Measurements from ENCODE around the gene PPP1R13B.
A peak's percentile ranks its signal among the peaks of the same experiment; 100 is the strongest.

Gene PPP1R13B

DNA sequence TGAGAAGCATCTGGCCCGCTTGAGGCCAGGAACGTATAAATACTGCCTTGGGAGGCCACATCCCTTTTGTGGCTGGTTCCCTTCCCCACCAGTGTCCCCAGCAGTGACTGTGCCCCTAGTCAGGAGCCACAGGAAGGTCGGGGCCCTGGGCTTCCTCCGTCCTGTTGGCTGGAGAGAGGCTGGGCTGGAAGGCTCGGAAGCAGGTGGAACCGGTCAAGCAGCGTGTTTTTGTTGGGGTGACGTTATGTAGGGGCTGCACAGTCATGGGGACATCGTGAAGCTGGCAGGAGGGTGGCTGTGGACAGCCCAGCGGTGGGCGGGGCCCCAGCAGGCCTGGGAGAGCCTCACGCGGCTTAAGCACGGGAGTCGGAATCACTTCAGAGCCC is 142.3 kb downstream of the PPP1R13B start:
- Histone ChIP-seq H3K9ac (ENCODE audit: low read length) (no peak overlapping the region), H3K4me3 (ENCODE audit: low read length) (no peak overlapping the region), H3K36me3 (ENCODE audit: control insufficient read depth, insufficient read depth, low read length) (peaks cover 5% of the 10 kb centered on the region), H3K9me3 (ENCODE audit: control insufficient read depth, low read length) (no peaks in the 10 kb centered on the region), H3K27me3 (ENCODE audit: control insufficient read depth, insufficient read depth, low read length) (no peaks in the 10 kb centered on the region), H3K4me1 (ENCODE audit: control insufficient read depth, insufficient read depth, low read length) (peaks cover 19% of the 10 kb centered on the region)

DNA sequence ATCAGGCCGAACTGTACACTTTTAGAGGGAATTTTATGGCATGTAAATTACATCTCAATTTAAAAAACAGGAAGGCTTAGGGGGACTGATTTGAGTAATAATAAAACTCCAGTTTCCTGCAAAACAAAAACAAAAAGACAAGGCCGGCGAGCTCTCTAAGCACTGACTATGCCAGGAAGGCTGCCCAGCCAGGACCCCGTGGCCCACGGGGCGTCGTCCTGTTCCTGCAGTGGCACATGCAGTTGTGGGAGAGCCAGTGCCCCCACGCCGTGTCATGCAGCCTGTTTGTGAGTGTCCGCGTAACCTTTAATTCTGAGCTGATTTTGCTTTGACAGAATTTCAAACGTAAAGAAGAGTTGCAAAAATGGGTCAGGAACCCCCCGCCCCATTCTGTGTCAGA is 142.7 kb downstream of the PPP1R13B start:
- Histone ChIP-seq H3K9me3 (ENCODE audit: control insufficient read depth, low read length) (no peaks in the 10 kb centered on the region), H3K27me3 (ENCODE audit: control insufficient read depth, insufficient read depth, low read length) (no peaks in the 10 kb centered on the region), H3K36me3 (ENCODE audit: control insufficient read depth, insufficient read depth, low read length) (peaks cover 9% of the 10 kb centered on the region), H3K4me1 (ENCODE audit: control insufficient read depth, insufficient read depth, low read length) (peaks cover 15% of the 10 kb centered on the region), H3K9ac (ENCODE audit: low read length) (no peak overlapping the region), H3K4me3 (ENCODE audit: low read length) (no peak overlapping the region)

DNA sequence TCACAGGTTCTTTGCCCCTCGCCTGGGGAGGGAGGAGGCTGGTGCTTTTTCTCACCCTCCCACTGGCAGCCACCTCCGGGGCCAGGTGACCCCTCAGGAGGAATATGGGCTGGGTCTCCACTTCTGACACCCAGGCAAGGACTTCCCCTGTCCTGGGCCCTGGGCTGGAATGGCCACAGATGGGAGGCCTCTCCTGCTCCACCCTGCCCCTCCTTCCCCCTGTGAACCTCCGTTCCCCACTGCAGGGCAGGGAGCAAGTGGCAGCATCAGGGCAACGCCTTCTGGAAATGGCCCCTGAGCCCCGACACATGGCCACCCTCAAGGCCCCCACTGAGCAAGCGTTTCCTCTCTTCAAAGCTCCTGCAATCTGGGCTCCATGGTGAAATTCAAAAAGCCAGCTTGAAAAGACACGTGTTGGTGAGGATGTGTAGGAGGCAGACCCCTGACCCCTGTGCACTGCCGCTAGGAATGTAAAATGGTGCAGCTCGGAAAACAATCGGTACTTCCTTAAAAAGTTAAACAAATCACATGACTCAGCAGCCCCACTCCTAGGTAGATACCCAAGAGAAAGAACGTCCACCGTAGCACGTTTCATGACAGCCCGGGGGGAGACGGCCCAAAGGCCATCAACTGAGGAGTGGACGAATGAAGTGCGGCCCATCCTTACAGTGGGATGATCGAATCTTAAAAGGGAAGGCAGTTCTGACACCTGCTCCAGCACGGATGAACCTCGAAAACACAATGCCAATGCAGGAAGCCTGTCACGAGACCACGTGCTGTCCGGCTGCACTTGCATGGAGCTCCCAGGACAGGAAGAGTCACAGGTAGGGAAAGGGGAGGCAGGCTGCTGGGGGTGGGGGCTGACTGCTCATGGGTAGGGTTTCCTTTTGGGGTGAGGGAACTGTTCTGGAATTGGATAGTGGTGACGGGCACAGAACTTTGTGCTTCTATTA is 143.7 kb downstream of the PPP1R13B start:
- Histone ChIP-seq H3K9me3 (ENCODE audit: control insufficient read depth, low read length) (no peaks in the 10 kb centered on the region), H3K9ac (ENCODE audit: low read length) (no peak overlapping the region), H3K4me1 (ENCODE audit: control insufficient read depth, insufficient read depth, low read length) (peaks cover 10% of the 10 kb centered on the region), H3K27me3 (ENCODE audit: control insufficient read depth, insufficient read depth, low read length) (no peaks in the 10 kb centered on the region), H3K4me3 (ENCODE audit: low read length) (no peak overlapping the region), H3K36me3 (ENCODE audit: control insufficient read depth, insufficient read depth, low read length) (peaks cover 17% of the 10 kb centered on the region)

DNA sequence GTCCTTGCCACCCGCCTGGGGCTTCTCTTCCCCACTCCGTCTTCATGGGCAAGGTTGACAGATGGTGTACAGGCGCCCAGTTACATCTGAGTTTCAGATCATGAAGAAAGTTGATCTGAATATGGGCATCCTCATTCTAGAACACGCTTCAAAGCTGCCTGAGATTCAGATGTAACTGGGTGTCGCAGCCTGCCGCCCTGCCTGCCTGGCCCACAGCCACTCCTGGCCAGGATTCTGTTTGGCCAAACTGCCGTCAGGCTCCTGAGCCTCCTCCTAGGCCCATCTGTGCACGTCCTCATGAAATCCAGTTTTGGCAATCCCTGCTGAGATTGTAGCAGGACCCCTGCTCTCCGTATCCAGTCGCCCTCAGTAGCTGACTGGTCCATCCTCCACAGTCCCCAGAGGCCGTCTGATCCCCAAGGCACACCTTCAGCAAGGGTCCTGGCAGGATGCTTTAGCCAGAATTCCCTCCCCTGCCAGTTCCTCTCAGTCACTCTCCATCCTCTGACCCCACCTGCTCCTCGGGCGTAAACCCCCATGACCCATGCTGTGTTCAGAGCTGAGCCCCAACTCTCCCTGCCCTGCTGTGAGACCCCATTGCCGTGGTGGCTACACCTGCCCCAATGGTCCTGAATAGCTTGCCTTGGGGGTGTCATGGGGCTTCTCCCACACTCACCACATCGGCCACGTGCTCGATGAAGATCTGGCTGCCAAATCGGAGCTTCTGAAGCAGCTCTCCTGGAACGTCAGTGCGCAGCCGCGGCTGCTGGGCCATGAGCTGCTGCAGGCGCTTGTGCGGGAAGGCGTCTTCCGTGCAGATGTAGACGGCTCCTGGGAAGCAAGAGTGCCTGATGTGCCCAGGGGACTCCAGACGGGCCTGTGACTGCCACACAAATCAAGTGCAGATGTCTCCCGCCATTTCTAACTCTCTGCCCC is 144.6 kb downstream of the PPP1R13B start:
- Histone ChIP-seq H3K27me3 (ENCODE audit: control insufficient read depth, insufficient read depth, low read length) (no peaks in the 10 kb centered on the region), H3K9ac (ENCODE audit: low read length) (no peak overlapping the region), H3K4me1 (ENCODE audit: control insufficient read depth, insufficient read depth, low read length) (peaks cover 15% of the 10 kb centered on the region), H3K4me3 (ENCODE audit: low read length) (no peak overlapping the region), H3K36me3 (ENCODE audit: control insufficient read depth, insufficient read depth, low read length) (peaks cover 20% of the 10 kb centered on the region), H3K9me3 (ENCODE audit: control insufficient read depth, low read length) (no peaks in the 10 kb centered on the region)

DNA sequence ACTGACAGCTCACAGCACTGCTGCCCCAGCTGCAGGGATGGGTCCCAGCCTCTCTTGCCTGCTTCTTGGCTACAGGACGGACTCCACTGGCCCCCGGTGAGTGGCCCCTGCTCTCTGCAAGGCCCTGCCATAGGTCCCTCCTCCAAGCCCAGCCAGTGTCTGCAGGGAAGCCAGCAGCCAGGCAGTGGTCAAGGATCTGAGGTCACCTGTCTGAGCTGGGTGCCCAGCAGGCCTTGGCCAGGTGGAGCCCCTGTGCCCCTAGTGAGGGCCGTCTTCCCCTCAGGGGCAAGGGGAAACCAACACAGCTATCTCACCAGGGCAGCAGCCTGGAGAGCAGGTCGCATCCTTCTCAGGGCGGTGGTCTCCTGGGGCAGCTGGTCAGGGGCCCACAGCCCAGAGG is 145.3 kb downstream of the PPP1R13B start:
- Histone ChIP-seq H3K9me3 (ENCODE audit: control insufficient read depth, low read length) (no peaks in the 10 kb centered on the region), H3K4me1 (ENCODE audit: control insufficient read depth, insufficient read depth, low read length) (peaks cover 22% of the 10 kb centered on the region), H3K4me3 (ENCODE audit: low read length) (no peak overlapping the region), H3K36me3 (ENCODE audit: control insufficient read depth, insufficient read depth, low read length) (peaks cover 22% of the 10 kb centered on the region), H3K27me3 (ENCODE audit: control insufficient read depth, insufficient read depth, low read length) (no peaks in the 10 kb centered on the region), H3K9ac (ENCODE audit: low read length) (no peak overlapping the region)

DNA sequence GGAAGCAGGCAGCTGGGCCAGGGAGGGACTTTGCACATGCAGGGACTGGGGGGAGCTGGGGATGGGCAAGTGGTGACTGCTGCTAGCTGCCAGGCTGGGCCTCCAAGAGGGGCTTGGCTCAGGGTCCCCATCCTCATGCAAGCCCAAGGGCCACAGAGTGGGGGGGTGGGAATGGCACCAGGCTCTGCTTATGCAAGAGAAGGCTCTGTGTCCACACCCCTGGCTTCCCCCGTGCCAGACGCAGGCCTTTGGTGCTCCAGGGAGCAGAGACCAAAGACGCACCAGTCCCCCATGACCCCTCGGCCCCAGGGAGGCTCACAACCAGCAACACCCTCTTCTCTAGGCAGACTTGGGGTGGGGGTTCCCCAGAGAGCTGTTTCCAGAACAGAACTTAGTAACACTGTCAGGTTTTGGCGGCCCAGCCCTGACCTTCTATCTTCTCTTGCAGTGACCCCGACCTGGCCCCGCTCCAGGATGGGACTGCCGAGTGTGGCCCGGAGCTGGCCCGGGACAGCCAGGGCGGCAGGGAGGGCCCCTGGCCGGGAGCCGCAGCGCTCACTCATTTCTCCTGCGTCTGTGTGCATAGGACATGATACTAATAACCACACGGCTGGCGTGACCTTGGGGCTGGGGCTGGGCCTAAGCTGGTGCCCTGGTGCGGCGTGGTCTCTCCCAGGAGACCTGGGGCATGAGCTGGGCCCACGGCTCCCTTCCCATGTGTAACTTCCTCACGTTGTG is 146.5 kb downstream of the PPP1R13B start:
- no peaks in the 10 kb centered on the region for H3K27me3 ChIP-seq (ENCODE audit: control insufficient read depth, insufficient read depth, low read length)
- peaks cover 22% of the 10 kb centered on the region for H3K36me3 ChIP-seq (ENCODE audit: control insufficient read depth, insufficient read depth, low read length)
- H3K4me1 ChIP-seq (ENCODE audit: control insufficient read depth, insufficient read depth, low read length): peaks cover 31% of the 10 kb centered on the region
- H3K4me3 ChIP-seq (ENCODE audit: low read length): no peak overlapping the region
- no peak overlapping the region for H3K9ac ChIP-seq (ENCODE audit: low read length)
- no peaks in the 10 kb centered on the region for H3K9me3 ChIP-seq (ENCODE audit: control insufficient read depth, low read length)

DNA sequence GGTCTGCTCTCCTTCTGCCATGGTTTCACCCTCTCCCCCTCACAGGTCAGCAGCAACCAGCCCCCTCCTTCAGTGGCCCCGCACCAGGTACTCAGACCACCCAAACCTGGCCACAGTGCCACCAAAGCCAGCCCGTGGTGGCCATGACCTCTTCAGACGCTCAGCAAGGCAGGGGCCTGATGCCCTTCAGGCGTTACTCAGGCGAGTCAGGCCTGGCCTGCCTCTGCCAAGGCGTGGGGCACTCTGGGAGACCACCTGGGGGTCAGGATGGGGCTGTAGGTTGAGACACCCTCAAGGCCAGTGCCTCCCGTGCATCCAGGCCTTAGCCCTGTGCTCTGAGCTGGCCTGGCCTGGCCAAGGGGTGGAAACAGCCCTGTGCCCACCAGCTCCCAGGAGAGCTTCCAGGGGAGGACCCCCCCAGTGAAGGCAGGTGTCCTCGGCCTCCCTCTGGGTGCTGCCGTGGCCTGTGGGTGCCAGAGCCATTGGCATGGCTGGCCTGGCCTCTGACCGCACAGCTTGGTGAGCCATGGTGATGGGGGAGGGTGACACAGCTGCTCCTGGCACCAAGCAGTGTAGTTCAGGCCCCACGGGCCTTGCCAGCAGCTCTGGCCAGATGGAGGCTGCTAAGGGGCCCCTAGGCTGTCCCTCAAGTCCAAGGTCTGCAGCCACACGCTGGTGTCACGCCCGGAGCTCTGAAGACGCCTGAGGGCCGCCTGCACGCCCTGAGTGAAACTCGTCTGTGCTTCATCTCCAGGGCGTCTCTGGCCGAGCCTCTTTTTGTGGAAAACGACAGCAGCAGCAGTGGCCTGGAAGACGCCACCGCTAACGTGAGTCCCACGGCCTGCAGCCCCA is 147.2 kb downstream of the PPP1R13B start:
- Histone ChIP-seq H3K36me3 (ENCODE audit: control insufficient read depth, insufficient read depth, low read length) (peaks cover 22% of the 10 kb centered on the region), H3K4me3 (ENCODE audit: low read length) (no peak overlapping the region), H3K27me3 (ENCODE audit: control insufficient read depth, insufficient read depth, low read length) (no peaks in the 10 kb centered on the region), H3K4me1 (ENCODE audit: control insufficient read depth, insufficient read depth, low read length) (peaks cover 31% of the 10 kb centered on the region), H3K9ac (ENCODE audit: low read length) (no peak overlapping the region), H3K9me3 (ENCODE audit: control insufficient read depth, low read length) (no peaks in the 10 kb centered on the region)

DNA sequence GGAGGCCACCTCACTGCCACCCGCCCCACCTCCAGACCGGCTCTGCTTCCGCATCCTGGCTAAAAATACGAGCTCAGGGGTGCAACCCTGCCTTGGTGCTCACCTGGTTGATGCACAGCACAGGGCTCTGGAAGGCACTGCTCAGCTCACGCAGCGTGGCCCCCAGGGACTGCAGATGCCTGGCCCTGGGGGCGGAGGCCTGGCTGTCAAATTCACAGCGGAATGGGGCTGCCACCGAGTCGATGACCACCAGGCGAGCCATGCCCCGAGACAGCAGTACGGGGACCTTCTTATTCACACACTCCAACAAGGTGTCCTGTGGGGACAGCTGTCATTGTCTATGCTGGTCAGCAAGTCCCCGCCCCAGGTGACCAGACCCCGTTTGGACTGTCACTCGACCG is 148.1 kb downstream of the PPP1R13B start:
- H3K4me1 ChIP-seq (ENCODE audit: control insufficient read depth, insufficient read depth, low read length): peaks cover 31% of the 10 kb centered on the region
- H3K9me3 ChIP-seq (ENCODE audit: control insufficient read depth, low read length): no peaks in the 10 kb centered on the region
- H3K4me3 ChIP-seq (ENCODE audit: low read length): no peak overlapping the region
- no peaks in the 10 kb centered on the region for H3K27me3 ChIP-seq (ENCODE audit: control insufficient read depth, insufficient read depth, low read length)
- H3K9ac ChIP-seq (ENCODE audit: low read length): no peak overlapping the region
- H3K36me3 ChIP-seq (ENCODE audit: control insufficient read depth, insufficient read depth, low read length): peaks cover 22% of the 10 kb centered on the region

DNA sequence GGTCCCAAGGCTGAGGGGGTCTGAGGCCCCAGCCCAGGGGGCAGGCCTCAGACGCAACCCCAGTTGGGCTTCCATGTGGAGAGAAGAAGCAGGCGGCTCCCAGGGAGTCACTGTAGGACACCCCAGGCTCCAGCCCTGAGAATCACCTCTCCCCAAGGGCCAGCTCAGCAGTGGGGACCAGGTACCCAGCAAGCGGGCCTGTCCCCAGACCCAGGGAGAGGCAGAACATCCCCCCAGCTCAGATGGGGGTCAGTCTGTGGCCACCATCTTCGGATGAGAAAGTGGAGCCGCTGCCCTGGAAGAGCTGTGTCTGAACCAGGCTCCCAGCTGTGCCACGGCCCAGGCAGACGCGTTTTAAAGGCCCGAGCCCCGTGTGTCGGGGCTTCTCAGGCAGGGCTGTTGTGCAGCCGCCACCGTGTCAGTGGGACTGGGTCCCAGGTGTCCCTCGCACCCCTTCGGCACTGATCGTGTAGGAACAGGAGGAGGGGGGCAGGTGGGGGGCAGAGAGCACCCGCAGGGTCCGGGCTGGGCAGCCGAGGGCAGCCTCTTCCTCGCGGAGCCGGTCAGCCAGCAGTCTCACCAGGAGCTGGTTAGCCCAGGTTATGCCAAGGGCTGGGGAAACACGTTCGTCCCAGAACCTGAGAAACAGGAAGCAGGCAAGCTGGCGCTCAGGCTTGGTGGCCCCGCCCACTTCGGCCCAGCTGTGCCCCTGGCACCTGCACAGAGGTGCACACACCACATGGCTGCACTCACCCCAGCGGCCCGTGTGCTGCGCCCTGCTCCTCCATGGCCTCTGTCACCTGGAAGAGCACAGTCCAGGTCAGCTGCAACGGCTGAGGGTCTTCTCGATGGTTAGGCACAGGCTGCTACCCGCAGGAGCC is 148.8 kb downstream of the PPP1R13B start:
- no peaks in the 10 kb centered on the region for H3K9me3 ChIP-seq (ENCODE audit: control insufficient read depth, low read length)
- no peaks in the 10 kb centered on the region for H3K27me3 ChIP-seq (ENCODE audit: control insufficient read depth, insufficient read depth, low read length)
- H3K9ac ChIP-seq (ENCODE audit: low read length): peak overlapping the region; percentile 29
- H3K4me3 ChIP-seq (ENCODE audit: low read length): no peak overlapping the region
- peaks cover 26% of the 10 kb centered on the region for H3K36me3 ChIP-seq (ENCODE audit: control insufficient read depth, insufficient read depth, low read length)
- H3K4me1 ChIP-seq (ENCODE audit: control insufficient read depth, insufficient read depth, low read length): peaks cover 36% of the 10 kb centered on the region

DNA sequence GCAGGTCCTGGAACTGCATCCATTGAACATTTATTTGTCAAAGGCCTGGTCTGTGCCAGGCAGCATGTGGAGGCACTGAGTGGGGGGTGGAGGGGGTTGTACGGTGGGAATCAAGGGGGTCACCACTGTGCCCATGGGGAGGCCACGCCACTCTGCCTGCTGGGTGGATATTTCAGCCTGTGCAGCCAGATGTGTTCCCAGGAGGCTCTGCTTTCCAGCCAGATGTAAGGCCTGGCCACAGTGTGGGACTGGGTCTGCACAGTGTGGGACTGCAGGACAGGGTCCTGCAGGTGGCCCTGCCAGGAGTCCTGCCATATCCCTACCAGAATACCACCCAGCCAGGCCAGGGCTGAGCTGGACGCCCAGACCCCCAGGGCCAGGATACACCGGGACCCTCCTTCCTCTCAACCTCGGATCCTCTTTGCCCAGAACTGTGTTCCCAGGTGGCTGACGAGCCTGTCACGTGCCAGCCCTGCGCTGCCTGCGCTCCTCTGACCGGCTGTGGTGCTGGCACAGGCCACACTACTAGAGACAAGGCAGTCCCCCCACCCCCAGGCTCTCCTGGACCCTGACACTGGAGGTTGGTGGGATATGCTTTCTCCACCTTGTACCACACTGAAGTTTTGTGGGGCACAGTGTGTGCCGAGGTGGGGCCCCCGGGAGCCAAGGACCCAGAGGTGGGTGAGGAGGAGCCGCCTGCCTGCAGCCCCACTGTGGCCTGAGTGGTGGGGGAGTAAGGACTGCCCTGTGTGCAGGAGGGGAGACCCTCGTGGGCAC is 149.6 kb downstream of the PPP1R13B start:
- no peak overlapping the region for H3K4me3 ChIP-seq (ENCODE audit: low read length)
- H3K9ac ChIP-seq (ENCODE audit: low read length): peak overlapping the region; percentile 29
- peaks cover 44% of the 10 kb centered on the region for H3K4me1 ChIP-seq (ENCODE audit: control insufficient read depth, insufficient read depth, low read length)
- H3K27me3 ChIP-seq (ENCODE audit: control insufficient read depth, insufficient read depth, low read length): no peaks in the 10 kb centered on the region
- H3K9me3 ChIP-seq (ENCODE audit: control insufficient read depth, low read length): no peaks in the 10 kb centered on the region
- peaks cover 26% of the 10 kb centered on the region for H3K36me3 ChIP-seq (ENCODE audit: control insufficient read depth, insufficient read depth, low read length)

Data from mucosa of stomach (tissue), 1 donor.